Stimulated activated CD4-positive, alpha-beta T cell treated with anti-CD3 and anti-CD28 coated beads, Interleukin-15, amount 100 ng/mL, for 1 hour (primary cell): Measurements from ENCODE around the gene TMEM170A.
"Not testable (repeated sequence)": the region's sequence is repeated elsewhere in the genome, so short reads cannot be mapped to it uniquely, and the experiment has no call there.

Source experiments
- DNase-seq, 2 donors: peaks; one replicate each; pipeline ENCODE4 v3.0.0-alpha.2; 2020; ENCODE audit warnings: low read depth in 1 of 2, low spot score in 1 of 2

The TMEM170A gene

DNA sequence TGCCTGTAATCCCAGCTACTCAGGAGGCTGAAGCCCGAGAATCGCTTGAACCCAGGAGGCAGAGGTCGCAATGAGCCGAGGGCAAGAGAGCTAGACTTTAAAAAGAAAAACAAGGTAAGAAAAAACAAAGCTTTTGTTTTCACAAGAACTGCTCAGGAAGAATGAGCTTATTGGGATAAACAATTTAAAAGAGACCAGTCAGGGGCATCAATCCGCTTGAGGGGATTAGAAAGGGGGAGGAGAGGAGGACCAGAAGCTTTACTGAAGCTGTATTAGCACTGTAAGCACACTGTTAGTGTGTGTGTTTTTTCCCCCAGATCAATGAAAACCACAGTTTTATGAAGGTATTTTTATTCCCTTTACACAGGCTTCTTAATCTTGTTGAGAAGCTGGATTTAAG lies 8.8 kb downstream of the TMEM170A start:
- no peak for DNase-seq

DNA sequence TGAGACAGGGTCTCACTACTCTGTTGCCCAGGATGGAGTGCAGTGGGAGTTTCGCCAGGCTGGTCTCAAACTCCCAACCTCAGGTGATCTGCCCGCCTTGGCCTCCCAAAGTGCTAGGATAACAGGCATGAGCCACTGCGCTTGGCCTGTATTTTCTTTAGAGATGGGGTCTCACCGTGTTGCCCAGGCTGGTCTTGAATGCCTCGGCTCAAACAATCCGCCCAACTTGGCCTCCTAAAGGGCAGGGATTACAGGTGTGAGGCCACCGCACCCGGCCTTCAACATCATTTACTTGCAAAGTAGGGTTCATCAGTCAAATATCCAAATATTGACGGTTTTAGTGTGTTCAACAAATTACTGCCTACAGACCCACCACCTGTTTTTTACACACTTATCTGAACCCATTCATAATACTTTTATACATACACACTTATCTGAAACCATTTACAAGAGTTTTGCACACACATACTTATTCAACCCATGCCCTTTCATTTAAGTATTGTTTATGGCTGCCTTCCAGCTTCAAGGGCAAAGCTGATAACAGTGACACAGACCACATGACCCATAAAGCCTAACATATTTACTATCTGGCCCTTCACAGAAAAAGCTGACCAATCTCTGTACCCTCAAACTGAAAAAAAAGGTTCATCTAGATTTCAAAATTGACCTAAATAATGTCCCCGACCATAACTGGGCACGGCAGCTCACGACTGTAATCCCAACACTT lies 11.9 kb downstream of the TMEM170A start:
- DNase-seq = no peak

DNA sequence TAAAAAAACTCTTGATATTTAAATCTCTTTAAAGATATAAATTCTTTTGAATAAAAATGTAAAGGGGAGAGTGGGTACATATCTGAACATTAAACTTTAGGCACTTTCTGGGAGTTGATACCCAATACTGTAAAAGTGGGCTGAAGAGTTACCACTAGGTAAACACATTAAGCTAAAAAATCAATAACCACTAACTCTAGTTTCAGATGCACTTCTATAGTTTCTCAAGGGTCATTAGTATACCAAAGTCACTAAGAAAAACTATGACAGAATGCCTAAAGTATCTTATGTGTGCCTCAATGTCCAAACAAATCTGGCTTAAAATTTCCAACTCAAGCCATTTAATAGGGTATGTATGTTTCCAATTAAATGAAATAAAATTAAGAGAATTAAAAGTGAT lies 18.1 kb downstream of the TMEM170A start:
- no peak for DNase-seq

DNA sequence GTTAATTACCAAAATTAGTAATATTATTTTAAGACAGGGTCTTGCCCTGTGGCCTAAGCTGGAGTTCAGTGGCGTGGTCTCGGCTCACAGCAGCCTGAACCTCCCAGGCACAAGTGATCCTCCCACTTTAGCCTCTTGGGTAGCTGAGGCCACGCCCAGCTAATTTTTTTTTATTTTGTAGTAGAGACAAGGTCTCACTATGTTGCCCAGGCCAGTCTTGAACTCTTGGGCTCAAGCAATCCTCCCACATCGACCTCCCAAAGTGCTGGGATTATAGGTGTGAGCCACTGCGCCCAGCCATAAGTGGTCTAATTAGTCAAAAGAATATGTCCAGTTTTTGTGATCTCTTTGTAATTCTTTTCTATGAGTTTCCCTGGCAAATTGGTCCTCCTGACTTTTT lies 19.2 kb downstream of the TMEM170A start:
- DNase-seq = no peak

DNA sequence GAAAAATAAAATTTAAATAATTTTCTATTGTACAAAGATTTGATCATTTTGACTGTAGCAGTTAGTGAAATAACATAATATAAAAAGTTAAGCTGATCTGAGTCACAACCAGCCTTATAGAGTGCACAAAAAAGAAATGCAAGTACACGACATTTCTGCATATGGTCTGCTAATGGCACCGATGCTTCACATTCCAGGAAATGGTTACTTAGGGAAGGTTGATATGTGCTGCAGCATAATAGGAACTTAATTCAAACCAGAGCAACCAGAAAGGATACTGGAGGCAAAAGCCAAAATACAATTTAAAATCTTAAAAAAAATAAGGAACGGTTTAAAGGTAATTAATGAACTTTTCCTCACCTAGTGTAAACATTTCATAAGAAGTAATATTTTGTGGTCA lies 21.2 kb downstream of the TMEM170A start:
- no peak for DNase-seq

DNA sequence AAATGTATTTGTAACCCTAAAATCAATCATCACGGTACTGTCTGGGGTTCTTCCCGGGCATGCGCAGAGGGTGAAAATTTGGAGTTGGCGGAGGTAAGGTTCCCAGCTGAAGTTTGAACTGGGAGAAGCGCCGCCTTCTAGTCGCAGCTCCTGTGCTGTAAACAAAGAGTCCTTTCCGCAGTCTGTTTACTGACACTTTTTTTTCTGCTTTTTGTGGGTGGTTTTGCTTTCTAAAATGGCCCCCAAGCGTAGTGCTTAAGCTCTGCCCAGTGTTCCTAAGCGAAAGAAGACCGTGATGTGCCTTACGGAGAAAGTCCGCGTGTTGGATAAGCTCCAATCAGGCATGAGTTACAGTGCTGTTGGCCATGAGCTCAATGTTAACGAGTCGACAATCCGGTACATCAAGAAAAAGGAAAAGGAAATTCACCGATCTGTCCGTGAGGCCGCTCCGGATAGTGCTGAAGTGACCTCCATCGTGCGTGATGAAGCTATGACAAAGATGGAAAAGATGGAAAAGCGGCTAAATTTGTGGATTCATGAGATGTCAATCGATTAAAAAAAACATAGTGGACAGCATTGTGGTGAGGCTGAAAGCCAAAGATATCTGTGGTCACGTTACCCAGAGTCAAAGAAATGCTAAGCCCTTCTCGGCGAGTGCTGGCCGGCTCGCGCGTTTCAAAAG lies 30.6 kb downstream of the TMEM170A start:
- DNase-seq = no peak

DNA sequence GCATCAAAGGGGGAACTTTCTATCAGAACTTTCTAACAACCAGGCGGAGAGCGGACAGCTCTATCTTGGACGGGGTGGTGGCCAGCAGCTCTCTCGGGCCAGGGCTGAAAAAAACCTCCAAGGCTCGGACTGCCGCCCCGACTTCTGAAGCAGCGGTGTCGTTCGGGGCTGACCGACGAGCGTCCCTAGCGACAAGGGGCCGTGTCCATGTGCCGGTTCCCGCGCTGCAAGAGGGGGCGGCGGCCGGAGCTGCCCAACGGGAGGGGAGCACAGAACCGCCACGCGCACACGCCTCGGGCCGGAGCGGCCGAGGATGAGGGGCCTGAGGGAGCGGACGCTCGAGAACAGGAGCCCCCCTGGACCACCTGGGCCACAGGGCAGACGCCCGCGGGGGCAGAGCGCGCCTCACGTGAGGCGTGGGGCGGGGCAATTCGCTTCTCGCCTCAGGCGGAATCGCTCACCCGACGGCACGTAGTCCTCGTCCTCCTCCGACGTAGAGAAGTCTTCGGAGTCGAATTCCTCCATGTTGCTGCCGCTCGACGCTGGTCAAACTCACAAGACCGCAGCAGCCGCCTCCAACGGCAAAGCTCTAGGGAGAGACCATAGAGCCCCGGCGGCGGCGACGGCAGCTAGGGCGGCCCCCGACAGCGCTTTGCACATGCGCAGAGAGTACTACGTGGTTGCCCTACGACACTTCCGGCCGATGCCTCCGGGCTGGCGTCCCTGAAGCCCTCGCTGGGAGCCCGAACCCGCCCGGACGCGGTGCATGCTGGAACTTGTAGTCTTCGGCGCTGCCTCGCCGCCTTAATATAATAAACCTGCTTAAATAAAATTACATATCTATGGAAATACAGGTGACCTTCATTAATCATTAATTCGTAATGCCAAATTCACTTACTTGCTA lies 31.4 kb downstream of the TMEM170A start, which contains the start of gene CFDP1:
TSS of gene CFDP1 (minus strand) at position 676 of the 904 bp plus-strand sequence. CDS start at position 525, 151 bp downstream.
- DNase-seq = peak; percentile 90 to 92

DNA sequence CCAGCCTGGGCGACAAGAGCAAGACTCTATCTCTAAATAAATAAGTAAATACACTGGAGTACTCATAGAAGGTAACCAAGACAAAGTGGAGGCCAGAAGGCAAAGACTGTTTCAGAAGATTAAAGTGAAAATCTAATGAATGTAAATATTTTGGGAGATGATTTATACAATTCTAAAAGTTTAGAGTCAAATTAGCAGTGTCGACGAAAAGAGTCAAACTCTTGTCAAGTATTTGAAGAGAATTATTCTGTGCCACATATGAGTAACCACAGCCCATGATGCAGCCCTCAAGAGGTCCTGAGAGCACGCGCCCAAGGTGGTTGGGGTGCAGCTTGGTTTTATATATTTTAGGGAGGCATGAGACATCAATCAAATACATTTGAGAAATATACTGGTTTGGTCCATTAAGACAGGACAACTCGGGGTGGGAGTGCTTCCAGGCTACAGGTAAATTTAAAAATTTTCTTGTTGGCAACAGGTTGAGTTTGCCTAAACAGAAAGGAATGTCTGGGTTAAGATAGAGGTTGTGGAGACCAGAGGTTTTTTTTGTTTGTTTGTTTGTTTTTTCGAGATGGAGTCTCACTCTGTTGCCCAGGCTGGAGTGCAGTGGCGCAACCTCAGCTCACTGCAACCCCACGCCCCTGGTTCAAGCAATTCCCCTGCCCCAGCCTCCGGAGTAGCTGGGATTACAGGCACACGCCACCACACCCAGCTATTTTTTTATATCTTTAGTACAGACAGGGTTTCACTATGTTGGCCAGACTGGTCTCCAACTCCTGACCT lies 34.7 kb downstream of the TMEM170A start:
- DNase-seq = no peak

DNA sequence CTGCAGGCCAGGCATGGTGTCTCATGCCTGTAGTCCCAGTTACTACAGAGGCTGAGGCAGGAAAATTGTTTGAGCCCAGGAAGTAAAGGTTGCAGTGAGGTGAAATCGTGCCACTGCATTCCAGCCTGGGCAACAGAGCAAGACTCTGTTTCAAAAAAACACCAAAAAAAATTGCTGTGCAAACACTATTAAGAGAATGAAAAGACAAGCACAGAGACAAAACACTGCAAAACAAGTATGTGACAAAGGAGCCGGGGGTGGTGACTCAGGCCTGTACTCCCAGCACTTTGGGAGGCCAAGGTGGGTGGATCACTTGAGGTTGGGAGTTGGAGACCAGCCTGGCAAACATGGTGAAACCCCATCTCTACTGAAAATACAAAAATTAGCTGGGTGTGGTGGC lies 38.0 kb downstream of the TMEM170A start:
- not testable (repeated sequence) for DNase-seq

DNA sequence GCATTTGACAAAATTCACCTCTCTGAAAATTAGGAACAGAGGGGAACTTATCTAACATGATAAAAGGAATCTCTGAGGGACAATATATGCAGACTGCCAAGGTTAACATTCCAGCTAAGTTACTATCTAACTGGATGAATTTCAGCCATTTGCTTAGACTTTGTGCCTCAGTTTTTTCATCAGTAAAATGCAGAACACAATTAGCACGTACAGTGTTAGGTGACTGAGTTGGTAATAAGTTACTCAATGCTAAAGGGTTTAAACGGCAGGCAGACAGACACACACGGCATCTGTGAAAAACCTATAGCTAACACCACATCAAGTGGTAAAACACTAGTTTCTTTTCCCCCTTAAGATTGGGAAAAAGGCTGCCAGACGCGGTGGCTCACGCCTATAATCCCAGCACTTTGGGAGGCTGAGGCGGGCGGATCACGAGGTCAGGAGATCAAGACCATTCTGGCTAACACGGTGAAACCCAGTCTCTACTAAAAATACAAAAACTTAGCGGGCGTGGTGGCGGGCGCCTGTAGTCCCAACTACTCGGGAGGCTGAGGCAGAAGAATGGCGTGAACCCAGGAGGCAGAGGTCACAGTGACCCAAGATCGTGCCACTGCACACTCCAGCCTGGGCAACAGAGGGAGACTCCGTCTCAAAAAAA lies 40.3 kb downstream of the TMEM170A start:
- DNase-seq = not testable (repeated sequence)

DNA sequence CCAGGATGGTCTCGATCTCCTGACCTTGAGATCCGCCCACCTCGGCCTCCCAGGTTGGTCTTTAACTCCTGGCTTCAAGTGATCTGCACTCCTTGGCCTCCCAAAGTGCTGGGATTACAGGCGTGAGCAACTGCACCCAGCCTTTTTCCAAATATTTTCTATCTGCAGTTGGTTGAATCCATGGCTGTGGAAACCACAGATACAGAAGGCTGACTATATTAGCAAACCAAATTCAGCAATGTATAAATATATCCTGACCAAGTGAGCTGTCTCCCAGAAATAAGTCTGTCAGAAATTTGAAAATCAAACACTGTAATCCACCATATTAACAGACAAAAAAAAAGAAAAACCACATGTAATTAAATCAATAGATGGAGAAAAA lies 40.8 kb downstream of the TMEM170A start:
- no peak for DNase-seq

DNA sequence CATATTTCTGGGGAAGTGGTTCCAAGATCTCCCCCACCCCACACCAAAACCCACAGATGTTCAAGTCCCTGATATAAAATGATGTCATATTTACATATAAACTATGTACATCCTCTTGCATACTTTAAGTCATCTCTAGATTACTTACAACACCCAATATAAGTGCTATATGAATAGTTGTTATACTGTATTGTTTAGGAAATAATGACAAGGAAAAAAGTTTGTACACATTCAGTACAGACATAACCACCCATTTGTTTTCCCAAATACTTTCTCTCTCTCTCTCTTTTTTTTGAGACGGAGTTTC lies 42.7 kb downstream of the TMEM170A start:
- DNase-seq = no peak

DNA sequence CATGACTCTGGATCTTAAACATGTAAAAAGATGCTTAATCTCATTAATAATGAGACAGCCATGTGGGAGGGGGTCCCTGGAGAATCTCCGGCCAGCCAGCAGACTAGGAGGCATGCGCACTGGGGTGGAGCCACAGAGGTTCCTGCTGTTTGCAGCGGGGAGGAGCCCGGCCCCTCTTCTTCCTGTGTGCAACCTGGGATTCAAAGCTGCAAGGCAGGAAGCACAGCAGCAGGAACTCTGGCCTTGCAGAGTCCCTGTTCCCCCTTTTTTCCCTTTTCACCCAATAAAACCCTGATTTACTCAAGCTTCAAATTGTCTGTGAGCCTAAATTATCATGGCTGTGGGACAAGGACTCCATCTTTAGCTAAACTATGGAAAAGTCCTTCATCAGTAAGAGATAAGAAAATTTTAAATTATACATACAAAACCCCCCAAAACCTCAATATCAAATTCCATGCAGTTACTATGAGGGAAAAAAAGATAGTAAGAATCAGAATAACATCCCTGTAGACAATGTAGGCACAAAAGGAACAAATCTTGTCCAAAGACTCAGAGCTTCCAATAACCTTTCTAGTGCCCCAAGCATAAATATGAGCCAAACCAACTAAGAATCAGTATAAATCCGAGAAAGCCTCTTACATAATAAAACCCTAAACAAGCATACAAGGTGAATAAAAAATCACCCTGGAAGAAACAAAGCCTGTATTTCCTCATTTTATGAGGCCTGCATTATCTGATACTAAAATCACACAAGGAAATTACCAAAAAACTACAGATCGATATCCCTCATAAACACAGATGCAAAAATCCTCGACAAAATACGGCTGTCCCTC lies 43.3 kb downstream of the TMEM170A start:
- DNase-seq = no peak

DNA sequence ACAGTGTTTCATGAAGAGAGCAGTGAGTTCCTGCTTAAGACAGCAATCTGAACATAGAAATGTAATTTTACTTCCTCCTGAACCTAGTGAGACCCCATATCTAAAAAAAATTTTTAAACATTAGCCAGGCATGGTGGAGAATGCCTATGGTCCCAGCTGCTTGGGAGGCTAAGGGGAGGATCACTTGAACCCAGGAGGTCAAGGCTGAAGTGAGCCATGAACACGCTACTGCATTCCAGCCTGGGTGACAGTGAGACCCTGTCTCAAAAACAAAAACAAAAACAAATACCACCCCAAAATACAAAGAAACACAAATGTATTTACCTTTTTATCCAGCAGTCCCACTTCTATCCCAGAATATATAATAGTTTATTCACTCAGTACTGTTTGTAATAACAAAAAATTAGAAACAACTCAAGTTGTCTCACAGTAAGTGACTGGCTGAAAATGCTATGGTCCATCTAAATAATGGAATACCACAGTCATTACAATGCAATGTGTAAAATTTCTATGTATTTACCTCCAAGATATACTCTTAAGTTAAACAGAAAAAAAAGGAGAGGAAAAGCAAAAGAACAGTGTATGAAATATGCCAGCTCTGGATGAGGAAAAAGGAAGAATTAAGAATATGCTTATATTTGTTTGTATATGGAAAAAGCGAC lies 47.5 kb downstream of the TMEM170A start:
- DNase-seq = no peak

DNA sequence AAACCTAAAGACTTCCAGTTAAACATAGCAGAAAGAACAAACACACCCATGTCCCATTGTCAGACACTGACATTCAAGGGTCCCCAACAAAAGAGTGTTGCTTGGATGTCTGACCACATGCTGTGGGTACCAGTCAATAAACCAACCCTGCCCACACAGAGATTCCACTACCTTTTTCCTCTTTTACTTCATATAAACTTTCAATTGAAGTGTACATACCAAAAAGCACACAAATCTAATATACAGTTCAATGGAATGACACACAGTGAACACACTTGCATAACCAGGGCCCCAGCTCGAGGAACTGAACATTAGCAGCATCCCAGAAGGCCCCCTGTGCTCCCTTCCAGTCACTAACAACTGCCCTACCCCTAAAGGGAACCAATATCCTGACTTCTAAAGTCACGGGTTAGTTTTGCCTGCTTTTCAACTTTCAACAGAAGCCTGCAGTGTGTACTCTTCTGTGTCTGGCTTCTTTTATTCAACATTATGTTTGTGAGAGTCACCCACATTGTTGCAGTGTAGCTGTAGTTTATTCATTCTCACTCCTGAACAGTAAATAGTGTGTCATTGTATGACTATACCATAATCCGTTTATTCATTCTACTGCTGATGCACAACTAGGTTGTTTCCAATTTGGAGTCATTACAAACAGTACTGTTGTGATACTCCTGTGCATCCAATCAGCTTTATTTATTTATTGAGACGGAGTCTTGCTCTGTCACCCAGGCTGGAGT lies 49.2 kb downstream of the TMEM170A start:
- no peak for DNase-seq

DNA sequence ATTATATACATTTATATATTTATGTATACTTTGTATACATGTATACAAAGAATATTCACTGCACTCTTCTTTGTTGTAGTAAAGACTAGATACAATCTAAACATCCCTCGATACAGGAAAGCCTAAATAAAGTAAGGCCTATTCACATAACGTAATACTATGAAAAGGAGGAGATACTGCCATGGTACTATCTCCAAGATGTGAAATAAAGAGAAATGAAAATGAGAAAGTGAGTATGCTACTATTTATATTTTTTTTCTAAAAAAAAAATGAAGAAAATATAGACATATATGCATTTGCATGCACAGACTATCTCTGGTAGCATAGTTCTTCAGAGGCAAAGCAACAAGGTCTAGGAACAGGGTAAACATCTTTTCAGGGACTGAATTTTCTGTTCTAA lies 50.5 kb downstream of the TMEM170A start:
- no peak for DNase-seq

DNA sequence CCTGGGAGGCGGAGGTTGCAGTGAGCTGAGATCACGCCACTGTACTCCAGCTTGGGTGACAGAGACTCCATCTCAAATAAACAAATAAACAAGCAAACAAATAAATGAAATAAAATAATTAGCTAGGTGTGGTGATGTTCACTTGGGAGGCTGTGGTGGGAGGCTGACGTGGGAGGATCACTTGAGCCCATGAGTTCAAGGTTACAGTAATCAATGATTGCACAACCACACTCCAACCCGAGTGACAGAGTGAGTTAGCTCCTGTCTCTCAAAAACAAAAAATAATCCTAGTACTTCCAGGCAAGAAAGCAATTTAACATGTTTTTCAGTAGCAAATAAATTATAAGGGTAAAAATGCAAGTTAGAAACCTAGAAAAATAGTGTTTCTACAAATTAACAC lies 57.5 kb downstream of the TMEM170A start:
- DNase-seq = no peak

DNA sequence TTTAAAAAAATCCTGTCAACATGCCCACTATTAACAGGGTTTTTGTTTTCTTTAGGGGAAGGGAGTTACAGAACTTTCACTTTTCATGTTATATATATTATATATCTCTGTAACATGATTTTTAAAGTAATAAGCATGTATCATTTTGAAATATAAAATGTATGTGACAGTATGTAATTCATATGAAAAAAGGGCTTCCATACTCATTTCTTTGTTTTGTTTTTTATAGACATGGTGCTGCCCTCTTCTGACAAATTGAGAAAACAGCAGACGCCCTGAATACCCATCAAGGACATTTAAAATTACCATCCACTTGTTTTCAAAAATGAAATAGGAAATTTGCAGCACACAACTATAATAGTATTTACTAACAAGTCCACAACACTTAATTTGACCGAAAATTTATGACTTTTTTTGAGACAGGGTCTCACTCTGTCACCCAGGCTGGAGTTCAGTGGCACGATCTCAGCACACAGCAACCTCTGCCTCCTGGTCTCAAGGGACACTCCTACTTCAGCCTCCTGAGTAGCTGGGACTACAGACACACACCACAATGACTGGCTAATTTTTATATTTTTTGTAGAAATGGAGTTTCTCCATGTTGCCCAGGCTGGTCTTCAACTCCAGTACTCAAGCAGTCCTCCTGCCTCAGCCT lies 61.5 kb downstream of the TMEM170A start:
- no peak for DNase-seq
